ENCODE measurements around the gene SBF2.

DNA sequence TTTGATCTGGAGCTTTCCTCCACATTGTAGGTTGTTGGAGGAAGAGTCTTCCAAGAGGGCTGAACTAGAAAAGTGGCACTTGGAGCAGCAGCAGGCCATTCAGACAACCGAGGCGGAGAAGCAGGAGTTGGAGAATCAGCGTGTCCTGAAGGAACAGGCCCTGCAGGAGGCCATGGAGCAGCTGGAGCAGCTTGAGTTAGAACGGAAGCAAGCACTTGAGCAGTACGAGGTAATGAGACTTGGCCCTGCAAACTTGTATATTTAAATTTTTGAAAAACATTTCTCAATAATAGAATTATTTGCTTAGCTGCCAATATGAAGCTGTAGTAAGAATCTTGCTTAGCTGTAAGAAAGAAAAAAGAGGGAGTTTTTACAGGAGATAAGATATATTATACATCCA lies 546.2 kb downstream of the SBF2 start:
- TF ChIP-seq, protein P1, sequence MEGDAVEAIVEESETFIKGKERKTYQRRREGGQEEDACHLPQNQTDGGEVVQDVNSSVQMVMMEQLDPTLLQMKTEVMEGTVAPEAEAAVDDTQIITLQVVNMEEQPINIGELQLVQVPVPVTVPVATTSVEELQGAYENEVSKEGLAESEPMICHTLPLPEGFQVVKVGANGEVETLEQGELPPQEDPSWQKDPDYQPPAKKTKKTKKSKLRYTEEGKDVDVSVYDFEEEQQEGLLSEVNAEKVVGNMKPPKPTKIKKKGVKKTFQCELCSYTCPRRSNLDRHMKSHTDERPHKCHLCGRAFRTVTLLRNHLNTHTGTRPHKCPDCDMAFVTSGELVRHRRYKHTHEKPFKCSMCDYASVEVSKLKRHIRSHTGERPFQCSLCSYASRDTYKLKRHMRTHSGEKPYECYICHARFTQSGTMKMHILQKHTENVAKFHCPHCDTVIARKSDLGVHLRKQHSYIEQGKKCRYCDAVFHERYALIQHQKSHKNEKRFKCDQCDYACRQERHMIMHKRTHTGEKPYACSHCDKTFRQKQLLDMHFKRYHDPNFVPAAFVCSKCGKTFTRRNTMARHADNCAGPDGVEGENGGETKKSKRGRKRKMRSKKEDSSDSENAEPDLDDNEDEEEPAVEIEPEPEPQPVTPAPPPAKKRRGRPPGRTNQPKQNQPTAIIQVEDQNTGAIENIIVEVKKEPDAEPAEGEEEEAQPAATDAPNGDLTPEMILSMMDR (IDR thresholded peaks at IDR 0.05): no peak
- TF ChIP-seq POLR2A (IDR thresholded peaks at IDR 0.05): no peak

All from esophagus squamous epithelium (tissue), 4 donors.